ENCODE data around the gene COL26A1.

COL26A1 gene

GRCh38 chr7:101379302-101379701, 16.6 kb downstream of the COL26A1 start:
- no peak overlapping the region for H3K4me3 ChIP-seq (ENCODE audit: low read depth, low read length)
- TF ChIP-seq CTCF (IDR thresholded peaks at IDR 0.05; ENCODE audit: control insufficient read depth, extremely low read depth, insufficient read depth), result no peak
- DNase-seq (ENCODE audit: low read depth), result no peak

- DNase-seq (ENCODE audit: low read depth), result no peak
- no peak for TF ChIP-seq CTCF (IDR thresholded peaks at IDR 0.05; ENCODE audit: control insufficient read depth, extremely low read depth, insufficient read depth)
- no peak overlapping the region for H3K4me3 ChIP-seq (ENCODE audit: low read depth, low read length)
These were observed 19.0 kb downstream of the COL26A1 start for GRCh38 chr7:101381549-101382111.

- no peak for TF ChIP-seq CTCF (IDR thresholded peaks at IDR 0.05; ENCODE audit: control insufficient read depth, extremely low read depth, insufficient read depth)
- no peak overlapping the region for H3K4me3 ChIP-seq (ENCODE audit: low read depth, low read length)
- DNase-seq (ENCODE audit: low read depth), result peak; percentile 63
These were observed 20.3 kb downstream of the COL26A1 start for GRCh38 chr7:101382937-101383336.

- DNase-seq (ENCODE audit: low read depth), result no peak
- no peak overlapping the region for H3K4me3 ChIP-seq (ENCODE audit: low read depth, low read length)
- no peak for TF ChIP-seq CTCF (IDR thresholded peaks at IDR 0.05; ENCODE audit: control insufficient read depth, extremely low read depth, insufficient read depth)
These were observed 23.5 kb downstream of the COL26A1 start for GRCh38 chr7:101386177-101386557.

GRCh38 chr7:101386558-101387231, 24.0 kb downstream of the COL26A1 start:
- no peak overlapping the region for H3K4me3 ChIP-seq (ENCODE audit: low read depth, low read length)
- no peak for DNase-seq (ENCODE audit: low read depth)
- TF ChIP-seq CTCF (IDR thresholded peaks at IDR 0.05; ENCODE audit: control insufficient read depth, extremely low read depth, insufficient read depth), result no peak

GRCh38 chr7:101390901-101391301, 28.2 kb downstream of the COL26A1 start:
- no peak overlapping the region for H3K4me3 ChIP-seq (ENCODE audit: low read depth, low read length)
- no peak for TF ChIP-seq CTCF (IDR thresholded peaks at IDR 0.05; ENCODE audit: control insufficient read depth, extremely low read depth, insufficient read depth)
- DNase-seq (ENCODE audit: low read depth), result no peak

- no peak overlapping the region for H3K4me3 ChIP-seq (ENCODE audit: low read depth, low read length)
- no peak for TF ChIP-seq CTCF (IDR thresholded peaks at IDR 0.05; ENCODE audit: control insufficient read depth, extremely low read depth, insufficient read depth)
- no peak for DNase-seq (ENCODE audit: low read depth)
These were observed 29.3 kb downstream of the COL26A1 start for GRCh38 chr7:101391991-101392390.

Measured in LNCaP clone FGC (cell line).